Measurements from ENCODE around the gene SLIT3. TPM values are rescaled to one million over a fixed set of nuclear protein-coding genes. Genes with fewer than 3 reads are reported as not detected.

SLIT3 gene
- total RNA-seq, 1 experiment from 2014 or later = 0.44 TPM

DNA sequence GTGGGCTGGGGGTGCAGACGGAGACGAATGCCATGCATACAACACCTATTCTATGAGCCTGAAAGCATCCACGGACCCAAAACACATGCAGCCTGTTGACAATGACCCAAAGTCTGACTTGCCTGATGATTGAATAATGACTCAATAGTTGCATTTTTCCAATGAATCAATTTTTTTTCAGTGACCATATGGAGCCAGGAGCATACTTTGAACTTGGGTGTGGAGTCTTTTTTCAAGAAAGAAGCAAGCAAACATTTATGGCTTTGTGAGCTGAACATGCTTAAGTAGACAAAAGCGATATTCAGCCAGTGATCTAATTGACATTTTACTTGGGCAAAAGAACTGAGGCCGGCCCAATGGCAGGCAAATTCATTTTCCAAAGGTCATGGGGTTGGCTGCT lies 437.9 kb downstream of the SLIT3 start:
- ChIA-PET CTCF (no interaction called here), POLR2A (ENCODE audit: unreplicated experiment) (no interaction called here)
- Histone ChIP-seq H3F3A (ENCODE audit: low read length, unreplicated experiment) (no peaks in the 10 kb centered on the region), H3K9me2 (replicated peaks; ENCODE audit: low read length) (0 out of 2 replicates have a peak, but pooled peaks cover 3% of the 10 kb centered on the region), H3K36me3 (ENCODE audit: low read depth, low read length) (no peaks in the 10 kb centered on the region), H4K20me1 (ENCODE audit: low read length) (no peaks in the 10 kb centered on the region), H3K4me1 (ENCODE audit: insufficient read depth, low read length) (no peaks in the 10 kb centered on the region), H3K4me3 (ENCODE audit: low read length) (no peak overlapping the region), H3K9me3 (ENCODE audit: low read length) (no peaks in the 10 kb centered on the region), H3K27ac (ENCODE audit: low read length) (no peak overlapping the region), H3K9ac (ENCODE audit: low read length) (no peak overlapping the region), H3K79me2 (ENCODE audit: low read length) (no peaks in the 10 kb centered on the region), H3K4me2 (ENCODE audit: low read length) (no peak overlapping the region), H3K27me3 (ENCODE audit: low read length) (peaks cover 39% of the 10 kb centered on the region), H2AFZ (ENCODE audit: low read length) (no peak overlapping the region)
- no peak for TF ChIP-seq EZH2phosphoT487 (IDR thresholded peaks at IDR 0.05; ENCODE audit: borderline replicate concordance, low read length)
- no peak for TF ChIP-seq EZH2 (IDR thresholded peaks at IDR 0.05; ENCODE audit: low read length, unreplicated experiment)
- TF ChIP-seq, protein P1, sequence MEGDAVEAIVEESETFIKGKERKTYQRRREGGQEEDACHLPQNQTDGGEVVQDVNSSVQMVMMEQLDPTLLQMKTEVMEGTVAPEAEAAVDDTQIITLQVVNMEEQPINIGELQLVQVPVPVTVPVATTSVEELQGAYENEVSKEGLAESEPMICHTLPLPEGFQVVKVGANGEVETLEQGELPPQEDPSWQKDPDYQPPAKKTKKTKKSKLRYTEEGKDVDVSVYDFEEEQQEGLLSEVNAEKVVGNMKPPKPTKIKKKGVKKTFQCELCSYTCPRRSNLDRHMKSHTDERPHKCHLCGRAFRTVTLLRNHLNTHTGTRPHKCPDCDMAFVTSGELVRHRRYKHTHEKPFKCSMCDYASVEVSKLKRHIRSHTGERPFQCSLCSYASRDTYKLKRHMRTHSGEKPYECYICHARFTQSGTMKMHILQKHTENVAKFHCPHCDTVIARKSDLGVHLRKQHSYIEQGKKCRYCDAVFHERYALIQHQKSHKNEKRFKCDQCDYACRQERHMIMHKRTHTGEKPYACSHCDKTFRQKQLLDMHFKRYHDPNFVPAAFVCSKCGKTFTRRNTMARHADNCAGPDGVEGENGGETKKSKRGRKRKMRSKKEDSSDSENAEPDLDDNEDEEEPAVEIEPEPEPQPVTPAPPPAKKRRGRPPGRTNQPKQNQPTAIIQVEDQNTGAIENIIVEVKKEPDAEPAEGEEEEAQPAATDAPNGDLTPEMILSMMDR (conservative IDR thresholded peaks at IDR 0.05; ENCODE audit: low read depth, low read length) = no peak
- ATAC-seq (no peak), DNase-seq (no peak)
- no TSS peak for BruUV-seq (replicated peaks)
- intact Hi-C loops (cut with micrococcal nuclease) = no loop called here

DNA sequence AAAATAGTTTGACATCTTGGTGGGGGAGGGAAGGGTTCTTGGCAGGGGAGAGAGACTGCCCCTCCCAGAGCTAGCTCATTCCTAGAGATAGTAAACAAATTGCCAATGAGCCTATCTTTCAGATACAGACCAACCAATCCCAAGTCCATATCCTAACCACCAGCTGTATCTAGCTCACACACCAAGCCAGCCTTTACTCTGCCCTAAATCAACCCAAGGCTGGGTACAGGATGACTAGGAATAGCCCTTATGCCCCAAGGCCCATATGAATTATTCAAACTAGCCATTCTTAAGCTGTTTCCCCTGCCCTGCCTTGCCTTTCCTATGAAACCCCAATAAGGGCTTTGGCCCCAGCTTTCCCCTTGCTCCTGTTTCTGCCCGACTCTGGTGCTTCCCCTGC lies 440.4 kb downstream of the SLIT3 start:
- H4K20me1 ChIP-seq (ENCODE audit: low read length) = no peaks in the 10 kb centered on the region
- no peaks in the 10 kb centered on the region for H3K4me1 ChIP-seq (ENCODE audit: insufficient read depth, low read length)
- no peak overlapping the region for H2AFZ ChIP-seq (ENCODE audit: low read length)
- no peaks in the 10 kb centered on the region for H3K79me2 ChIP-seq (ENCODE audit: low read length)
- ATAC-seq (no peak), DNase-seq (no peak)
- CTCF ChIA-PET = no interaction called here
- H3K27me3 ChIP-seq (ENCODE audit: low read length) = peaks cover 58% of the 10 kb centered on the region
- no peak overlapping the region for H3K27ac ChIP-seq (ENCODE audit: low read length)
- no peak overlapping the region for H3K4me3 ChIP-seq (ENCODE audit: low read length)
- intact Hi-C loops (cut with micrococcal nuclease) = no loop called here
- H3K9me3 ChIP-seq (ENCODE audit: low read length) = no peaks in the 10 kb centered on the region
- POLR2A ChIA-PET (ENCODE audit: unreplicated experiment) = no interaction called here
- no TSS peak for BruUV-seq (replicated peaks)
- no peaks in the 10 kb centered on the region for H3K36me3 ChIP-seq (ENCODE audit: low read depth, low read length)
- H3K9ac ChIP-seq (ENCODE audit: low read length) = no peak overlapping the region
- TF ChIP-seq EZH2 (IDR thresholded peaks at IDR 0.05; ENCODE audit: low read length, unreplicated experiment) = no peak
- TF ChIP-seq, protein P1 (conservative IDR thresholded peaks at IDR 0.05; ENCODE audit: low read depth, low read length) = no peak
- no peak for TF ChIP-seq EZH2phosphoT487 (IDR thresholded peaks at IDR 0.05; ENCODE audit: borderline replicate concordance, low read length)
- H3F3A ChIP-seq (ENCODE audit: low read length, unreplicated experiment) = no peaks in the 10 kb centered on the region
- H3K9me2 ChIP-seq (replicated peaks; ENCODE audit: low read length) = 0 out of 2 replicates have a peak, but pooled peaks cover 3% of the 10 kb centered on the region
- H3K4me2 ChIP-seq (ENCODE audit: low read length) = no peak overlapping the region

DNA sequence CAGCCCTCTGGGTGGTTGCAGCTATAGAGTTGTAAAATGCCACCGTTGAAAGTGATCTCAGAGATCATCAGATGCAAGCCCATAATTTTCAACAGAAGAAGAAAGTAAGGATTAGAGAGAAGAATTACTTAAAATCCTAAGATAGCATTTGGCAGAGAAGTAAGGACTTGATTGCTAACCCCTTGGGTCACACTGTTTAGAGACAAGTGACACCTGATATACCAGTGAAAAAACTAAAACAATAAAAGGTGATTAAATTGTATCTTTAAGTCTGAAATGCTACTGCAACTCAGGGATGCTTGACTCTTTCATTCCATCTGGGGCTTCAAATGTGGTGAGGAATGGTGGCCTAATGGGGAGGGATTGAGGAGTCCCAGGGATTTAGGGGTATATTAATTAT lies 440.9 kb downstream of the SLIT3 start:
- Histone ChIP-seq H3F3A (ENCODE audit: low read length, unreplicated experiment) (no peaks in the 10 kb centered on the region), H3K27me3 (ENCODE audit: low read length) (peaks cover 62% of the 10 kb centered on the region), H3K4me3 (ENCODE audit: low read length) (no peak overlapping the region), H4K20me1 (ENCODE audit: low read length) (no peaks in the 10 kb centered on the region), H2AFZ (ENCODE audit: low read length) (no peak overlapping the region), H3K79me2 (ENCODE audit: low read length) (no peaks in the 10 kb centered on the region), H3K4me1 (ENCODE audit: insufficient read depth, low read length) (no peaks in the 10 kb centered on the region), H3K9ac (ENCODE audit: low read length) (no peak overlapping the region), H3K4me2 (ENCODE audit: low read length) (no peak overlapping the region), H3K9me3 (ENCODE audit: low read length) (no peaks in the 10 kb centered on the region), H3K27ac (ENCODE audit: low read length) (no peak overlapping the region), H3K9me2 (replicated peaks; ENCODE audit: low read length) (no peaks in the 10 kb centered on the region), H3K36me3 (ENCODE audit: low read depth, low read length) (no peaks in the 10 kb centered on the region)
- ATAC-seq (no peak), DNase-seq (no peak)
- CTCF ChIA-PET = no interaction called here
- TF ChIP-seq, protein P1 (conservative IDR thresholded peaks at IDR 0.05; ENCODE audit: low read depth, low read length) = no peak
- no peak for TF ChIP-seq EZH2 (IDR thresholded peaks at IDR 0.05; ENCODE audit: low read length, unreplicated experiment)
- no peak for TF ChIP-seq EZH2phosphoT487 (IDR thresholded peaks at IDR 0.05; ENCODE audit: borderline replicate concordance, low read length)
- no TSS peak for BruUV-seq (replicated peaks)
- intact Hi-C loops (cut with micrococcal nuclease) = no loop called here
- POLR2A ChIA-PET (ENCODE audit: unreplicated experiment) = no interaction called here

All from PC-3 (cell line).